ENCODE measurements around the gene TAGLN2.

DNA sequence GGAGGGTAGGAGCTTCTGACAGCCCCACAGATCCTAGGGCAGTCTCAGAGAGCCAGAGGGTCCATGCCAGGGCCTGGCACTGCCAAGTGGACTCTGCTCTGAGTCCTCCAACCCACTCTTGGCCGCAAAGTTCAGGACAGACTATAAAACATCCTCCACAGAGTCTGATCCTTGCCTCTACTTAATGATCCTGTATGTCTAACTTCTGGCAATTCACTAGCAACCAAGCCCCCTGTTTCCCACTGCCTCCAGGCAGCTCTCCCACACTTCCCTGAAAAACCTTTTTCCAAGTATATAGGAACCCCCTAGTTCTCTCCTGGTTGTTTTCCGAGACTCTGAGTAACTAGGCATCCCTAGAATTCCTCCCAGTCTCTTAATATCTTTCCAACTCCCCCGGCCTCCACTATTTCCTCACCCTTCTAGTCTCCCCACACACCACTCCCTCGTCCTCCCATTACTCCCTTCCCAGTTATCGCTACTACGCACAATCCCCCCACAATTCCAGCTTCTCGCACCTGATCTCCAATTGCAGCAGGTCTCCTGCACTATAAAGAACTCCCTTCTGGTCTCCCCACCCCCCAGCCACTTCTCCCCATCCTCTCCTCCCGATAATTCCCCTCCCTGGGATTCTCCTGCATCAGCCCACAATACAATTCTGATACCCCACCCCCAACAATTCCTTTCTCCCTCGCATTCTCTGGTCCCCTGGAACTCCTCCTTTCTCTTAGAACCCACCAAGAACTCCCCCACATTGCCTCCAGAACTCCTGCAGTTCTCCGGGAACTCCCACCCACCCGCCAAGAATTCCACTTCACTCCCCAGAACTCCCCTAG is 19.5 kb upstream of the TAGLN2 start:
- TF ChIP-seq, protein P1, sequence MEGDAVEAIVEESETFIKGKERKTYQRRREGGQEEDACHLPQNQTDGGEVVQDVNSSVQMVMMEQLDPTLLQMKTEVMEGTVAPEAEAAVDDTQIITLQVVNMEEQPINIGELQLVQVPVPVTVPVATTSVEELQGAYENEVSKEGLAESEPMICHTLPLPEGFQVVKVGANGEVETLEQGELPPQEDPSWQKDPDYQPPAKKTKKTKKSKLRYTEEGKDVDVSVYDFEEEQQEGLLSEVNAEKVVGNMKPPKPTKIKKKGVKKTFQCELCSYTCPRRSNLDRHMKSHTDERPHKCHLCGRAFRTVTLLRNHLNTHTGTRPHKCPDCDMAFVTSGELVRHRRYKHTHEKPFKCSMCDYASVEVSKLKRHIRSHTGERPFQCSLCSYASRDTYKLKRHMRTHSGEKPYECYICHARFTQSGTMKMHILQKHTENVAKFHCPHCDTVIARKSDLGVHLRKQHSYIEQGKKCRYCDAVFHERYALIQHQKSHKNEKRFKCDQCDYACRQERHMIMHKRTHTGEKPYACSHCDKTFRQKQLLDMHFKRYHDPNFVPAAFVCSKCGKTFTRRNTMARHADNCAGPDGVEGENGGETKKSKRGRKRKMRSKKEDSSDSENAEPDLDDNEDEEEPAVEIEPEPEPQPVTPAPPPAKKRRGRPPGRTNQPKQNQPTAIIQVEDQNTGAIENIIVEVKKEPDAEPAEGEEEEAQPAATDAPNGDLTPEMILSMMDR (IDR thresholded peaks at IDR 0.05) = no peak
- TF ChIP-seq POLR2A (IDR thresholded peaks at IDR 0.05) = no peak
